Hematopoietic multipotent progenitor cell treated with erythropoietin and hydrocortisone succinate and interleukin-3 and kit ligand, for 4 days (in vitro differentiated cells): ENCODE results near the gene TJP2.
A peak's percentile ranks its signal among the peaks of the same experiment; 100 is the strongest.

Experiments
- DNase-seq: peaks from one replicate; pipeline ENCODE4 v3.0.0-alpha.2; 2015

Gene TJP2

DNA sequence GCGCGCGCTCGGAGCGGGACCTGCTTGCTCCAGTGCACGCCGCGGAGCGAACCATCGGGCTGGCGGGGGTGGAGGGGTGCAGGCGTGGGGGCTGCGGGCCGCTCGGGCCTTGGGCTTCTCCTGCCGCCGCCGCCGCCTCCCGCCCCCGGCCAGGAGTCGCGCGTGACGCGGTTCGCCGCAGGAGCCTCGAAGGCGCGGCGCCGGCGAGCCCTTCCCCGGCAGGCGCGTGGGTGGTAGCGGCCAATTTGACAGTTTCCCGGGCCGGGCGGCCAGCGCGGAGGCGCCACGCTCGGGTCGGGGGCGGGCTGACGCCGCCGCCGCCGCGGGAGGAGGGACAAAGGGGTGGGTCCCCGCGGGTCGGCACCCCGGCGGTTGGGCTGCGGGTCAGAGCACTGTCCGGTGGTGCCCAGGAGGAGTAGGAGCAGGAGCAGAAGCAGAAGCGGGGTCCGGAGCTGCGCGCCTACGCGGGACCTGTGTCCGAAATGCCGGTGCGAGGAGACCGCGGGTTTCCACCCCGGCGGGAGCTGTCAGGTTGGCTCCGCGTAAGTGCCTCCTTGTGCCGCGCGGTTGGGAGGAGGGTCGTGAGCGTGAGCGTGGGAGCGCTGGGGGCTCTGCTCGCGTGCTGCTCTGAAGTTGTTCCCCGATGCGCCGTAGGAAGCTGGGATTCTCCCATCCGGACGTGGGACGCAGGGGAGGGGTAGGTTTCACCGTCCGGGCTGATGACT is at the start of gene TJP2:
Gene TJP2, plus strand, starts transcription at position 387 of the 725 bp plus-strand sequence. Its CDS starts 96 bp downstream, at position 483.
- peak; percentile 78 for DNase-seq

DNA sequence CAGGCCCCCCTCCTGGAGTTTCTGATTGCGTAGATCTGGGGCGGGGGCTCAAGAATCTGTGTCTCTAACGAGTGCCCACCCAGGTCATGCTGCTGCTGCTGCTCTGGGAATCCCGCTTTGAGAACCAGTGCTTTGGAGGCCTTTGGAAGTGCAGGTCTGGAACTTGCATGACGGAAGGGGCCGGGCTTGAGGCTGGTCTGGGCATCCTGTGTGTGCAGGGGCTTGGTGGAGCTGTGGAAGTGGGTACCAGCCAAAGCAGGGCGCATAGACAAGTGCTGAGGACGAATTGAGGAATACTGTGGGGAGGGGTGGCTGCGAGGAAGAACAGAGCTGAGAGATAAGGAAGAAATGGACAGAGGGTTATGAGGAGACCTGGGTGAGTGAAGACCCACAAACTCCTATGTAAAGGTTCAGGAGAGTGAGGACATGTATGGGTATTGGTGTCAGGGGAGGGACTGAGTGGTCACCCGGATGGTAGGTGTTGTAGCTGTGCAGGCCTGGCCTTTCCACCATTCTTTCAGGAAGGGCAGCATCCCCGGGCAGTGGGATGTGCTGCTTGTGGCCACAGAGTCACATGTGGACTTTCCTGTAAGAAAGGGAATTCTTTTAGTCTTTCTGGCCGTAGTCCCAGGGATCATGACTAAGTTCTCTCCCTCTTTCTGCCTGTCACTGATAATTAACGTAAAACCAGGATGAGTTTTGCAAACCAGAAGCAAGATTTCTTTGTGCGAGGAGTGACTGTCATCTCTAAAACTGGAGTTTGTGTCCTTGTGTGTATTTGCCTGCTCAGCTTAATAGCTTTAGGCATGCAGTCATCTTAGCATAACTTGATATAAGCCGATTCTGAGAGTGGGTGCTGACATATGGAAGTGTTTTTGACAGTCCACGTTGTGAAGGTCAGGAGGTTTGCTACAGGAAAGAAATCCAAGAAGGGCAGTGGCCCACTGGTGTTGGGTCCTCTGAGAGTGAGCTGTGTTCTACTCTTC is 43.3 kb upstream of the TJP2 start:
- peak; percentile 16 for DNase-seq

DNA sequence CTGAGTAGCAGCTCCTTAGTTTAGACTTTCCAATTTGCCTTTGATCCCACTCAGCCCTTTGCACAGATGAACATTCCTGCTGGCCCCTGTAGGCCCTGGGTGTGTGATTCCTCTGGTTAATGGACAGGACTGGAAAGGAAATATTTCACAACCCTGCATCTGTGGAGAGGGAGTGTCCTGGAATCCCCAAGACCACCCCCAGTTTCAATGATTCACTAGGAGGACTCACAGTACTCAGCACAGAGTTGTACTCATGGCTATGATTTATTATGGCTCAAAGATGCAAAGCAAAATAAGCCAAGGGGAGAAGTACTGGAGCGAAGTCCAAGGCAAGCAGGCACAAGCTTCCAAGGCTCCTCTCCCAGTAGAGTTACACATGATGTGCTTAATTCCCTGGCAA is 42.4 kb upstream of the TJP2 start:
- no peak for DNase-seq

DNA sequence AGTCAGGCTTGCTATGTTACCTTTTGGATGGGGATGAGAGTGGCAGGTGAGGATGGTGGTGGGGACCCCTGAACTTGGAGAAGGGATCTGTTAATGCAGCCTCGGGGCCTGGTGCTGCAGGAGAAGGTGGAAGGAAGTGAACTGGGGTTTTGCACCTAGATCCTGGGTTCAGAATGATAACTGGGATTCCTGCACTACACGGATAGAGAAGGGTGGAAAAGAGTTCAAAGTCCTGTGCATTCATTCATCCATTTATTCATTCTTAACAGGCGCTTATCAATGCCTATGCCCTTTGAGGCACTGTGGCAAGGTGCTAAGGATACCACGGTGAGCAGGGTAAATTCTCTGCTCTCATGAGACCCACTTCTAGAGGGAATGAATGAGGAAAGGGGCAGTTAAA is 41.7 kb upstream of the TJP2 start:
- DNase-seq, result no peak

DNA sequence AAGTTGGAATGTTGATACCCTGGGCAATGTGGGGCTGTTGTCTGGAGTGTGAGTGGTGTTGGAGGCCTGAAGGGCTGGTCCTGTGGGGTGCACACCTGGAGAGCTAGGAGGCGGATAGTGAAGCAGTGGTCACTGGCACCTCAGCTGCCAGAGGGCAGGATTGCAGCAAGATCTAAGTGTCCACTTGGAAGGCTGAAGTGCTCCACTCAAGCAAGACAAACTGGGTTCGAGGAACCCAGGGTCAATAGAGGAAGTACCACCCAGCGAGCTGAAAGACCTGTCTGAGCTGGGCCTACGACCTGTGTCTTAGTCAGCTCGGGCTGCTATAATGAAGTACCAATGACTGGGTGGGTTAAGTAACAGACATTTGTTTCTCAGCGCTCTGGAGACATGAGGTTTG is 39.7 kb upstream of the TJP2 start:
- no peak for DNase-seq

DNA sequence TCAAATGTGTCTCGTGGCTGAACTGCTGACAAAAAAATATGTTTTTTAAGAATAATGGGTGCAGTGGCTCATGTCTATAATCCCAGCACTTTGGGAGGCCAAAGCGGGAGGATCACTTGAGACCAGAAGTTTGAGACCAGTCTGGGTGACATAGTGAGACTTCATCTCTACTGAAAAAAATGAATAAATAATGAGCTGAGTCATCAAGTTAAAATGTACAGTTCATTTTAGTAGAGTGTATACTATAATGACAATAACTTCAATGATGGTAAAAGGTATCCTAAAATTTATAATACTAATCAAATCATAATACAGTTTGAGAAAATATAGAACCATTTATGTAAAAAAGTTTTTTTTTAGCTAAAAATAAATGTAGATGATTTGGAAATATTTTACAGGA is 37.9 kb upstream of the TJP2 start:
- DNase-seq, result no peak

DNA sequence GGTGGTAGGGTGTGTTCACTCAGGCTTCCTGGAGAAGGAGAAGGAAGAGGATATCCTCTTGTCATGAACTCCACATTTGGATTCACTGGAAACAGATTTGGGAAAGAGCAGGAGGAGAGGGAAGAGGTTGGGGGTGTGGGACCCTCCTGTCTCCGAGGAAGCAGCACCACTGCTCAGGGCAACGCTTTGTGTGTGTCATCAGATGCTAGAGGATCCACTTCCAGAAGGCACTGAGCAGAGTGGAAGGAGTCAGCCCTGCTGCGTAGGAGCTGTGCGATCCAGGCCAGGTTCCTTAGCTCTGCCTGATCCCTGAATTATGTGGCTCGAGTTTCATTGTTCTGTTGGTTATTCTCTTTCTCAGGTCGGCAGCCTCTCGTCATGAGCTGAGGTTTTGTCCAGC is 37.3 kb upstream of the TJP2 start:
- no peak for DNase-seq

DNA sequence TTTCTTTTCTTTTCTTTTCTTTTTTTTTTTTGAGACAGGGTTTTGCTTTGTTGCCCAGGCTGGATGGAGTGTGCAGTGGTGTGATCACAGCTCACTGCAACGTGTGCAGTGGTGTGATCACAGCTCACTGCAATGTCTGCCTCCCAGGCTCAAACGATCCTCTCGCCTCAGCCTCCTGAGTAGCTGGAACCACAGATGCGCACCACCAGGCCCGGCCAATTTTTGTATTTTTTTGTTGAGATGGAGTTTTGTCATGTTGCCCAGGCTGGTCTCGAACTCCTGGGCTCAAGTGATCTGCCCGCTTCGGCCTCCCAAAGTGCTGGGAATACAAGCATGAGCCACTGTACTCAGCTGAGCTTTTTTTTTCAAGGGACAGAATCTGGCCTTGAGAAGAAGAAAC is 36.8 kb upstream of the TJP2 start:
- DNase-seq, result no peak

DNA sequence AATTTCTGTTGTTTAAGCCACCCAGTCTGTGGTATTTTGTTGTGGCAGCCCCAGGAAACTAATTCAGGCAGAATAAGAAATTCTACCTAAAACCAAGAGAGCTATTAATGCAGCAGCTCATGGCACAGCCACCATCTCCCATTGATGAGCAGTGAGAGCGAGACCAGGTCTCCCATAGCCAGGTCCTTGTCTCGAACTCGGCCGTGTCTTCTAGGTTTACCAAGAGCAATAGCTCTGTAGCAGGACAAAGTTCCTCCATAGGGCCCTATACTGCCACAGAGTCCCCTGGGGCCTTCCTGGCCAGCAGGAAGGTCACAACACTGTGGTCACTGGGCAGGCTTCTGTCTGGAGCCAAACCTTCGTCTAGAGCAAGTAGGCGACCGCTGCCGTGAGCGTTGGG is 34.5 kb upstream of the TJP2 start:
- no peak for DNase-seq

DNA sequence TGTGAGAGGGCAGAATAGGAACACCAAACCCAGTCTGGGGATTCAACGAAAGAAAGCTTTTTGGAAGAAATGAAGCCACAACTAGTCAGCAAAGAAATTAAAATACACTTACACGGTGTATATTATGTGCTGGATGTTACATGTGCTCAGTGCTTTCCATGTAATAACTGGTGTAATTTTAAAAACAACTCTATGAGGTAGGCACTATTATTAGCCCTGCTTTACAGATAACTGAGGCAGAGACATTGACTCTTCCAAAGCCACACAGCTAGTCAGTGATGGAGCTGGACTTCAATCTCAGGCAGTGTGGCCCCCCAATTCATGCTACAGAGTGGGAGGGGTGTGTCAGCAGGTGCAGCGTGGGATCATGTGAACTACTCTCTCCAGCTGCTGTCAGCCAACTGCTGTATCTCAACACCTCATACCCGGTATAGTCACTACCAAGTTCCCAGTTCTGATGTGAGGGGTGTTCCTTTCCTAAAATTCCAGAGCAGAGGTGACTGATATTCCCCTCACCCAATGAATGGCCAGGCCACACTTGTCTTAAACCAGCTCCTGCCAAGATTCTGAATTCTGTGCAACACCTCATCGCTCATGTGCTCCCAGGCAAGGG is 33.8 kb upstream of the TJP2 start:
- DNase-seq, result no peak

DNA sequence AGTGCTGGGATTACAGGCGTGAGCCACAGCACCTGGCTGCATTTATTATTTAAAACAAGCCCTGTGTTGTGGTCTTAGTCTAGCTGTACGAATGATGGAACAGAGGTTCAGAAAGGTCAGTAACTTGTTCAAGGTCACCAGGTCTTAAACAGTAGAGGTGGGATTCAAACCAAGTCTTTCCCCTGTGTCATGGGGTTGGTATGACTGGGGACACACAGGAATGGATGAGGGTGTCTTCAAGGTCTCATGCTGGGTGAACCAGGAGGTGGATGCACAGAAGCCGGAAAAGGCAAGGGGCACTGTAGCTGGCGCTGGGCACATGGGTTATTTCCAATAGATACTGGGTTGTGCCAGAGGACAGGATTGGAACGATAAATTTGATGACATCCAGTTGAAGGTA is 32.2 kb upstream of the TJP2 start:
- DNase-seq, result no peak

DNA sequence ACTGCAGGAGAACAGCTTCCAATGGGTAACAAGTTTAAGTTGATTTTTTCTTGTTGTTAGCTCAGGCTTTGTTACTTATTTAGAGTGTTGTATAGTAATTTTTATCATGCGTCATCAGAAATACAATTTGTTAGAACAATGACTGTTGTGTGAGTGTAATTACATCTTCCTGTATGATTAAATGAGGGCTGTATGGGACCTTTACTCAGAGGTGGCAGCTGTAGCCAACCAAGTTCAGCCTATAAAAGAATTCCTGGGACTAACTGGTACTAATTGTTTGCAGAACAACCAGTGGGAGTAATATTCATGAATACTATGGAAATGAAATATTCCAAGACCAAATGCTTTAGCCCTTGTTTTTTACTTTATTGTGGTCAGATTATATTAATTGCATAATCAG is 30.8 kb upstream of the TJP2 start:
- no peak for DNase-seq

DNA sequence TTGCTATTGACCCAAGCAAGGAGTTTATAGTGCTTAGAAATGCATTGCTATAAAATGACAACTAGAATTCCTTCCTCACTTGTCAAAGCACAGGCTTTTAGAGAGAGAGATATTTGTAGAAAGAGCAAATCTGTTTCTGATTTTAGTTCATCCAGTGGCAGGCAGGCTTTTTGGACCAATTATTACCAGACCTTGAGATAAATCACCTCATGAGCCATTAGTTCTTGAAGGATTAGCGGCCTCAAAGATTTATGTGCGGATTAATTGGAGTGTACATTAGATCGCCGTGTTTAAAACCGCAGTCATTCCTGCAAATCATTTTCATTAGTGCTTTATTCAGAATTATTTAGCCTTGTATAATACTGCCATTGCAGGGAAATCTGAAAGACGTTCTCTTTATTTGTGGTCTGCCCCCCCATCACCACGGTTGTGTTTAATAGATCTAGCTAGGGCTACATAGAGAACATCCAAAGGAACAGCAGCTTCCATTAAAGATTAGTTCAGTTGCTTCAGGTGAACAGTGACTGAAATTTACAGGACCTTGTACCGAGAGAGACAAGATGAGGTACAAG is 28.8 kb upstream of the TJP2 start:
- no peak for DNase-seq

DNA sequence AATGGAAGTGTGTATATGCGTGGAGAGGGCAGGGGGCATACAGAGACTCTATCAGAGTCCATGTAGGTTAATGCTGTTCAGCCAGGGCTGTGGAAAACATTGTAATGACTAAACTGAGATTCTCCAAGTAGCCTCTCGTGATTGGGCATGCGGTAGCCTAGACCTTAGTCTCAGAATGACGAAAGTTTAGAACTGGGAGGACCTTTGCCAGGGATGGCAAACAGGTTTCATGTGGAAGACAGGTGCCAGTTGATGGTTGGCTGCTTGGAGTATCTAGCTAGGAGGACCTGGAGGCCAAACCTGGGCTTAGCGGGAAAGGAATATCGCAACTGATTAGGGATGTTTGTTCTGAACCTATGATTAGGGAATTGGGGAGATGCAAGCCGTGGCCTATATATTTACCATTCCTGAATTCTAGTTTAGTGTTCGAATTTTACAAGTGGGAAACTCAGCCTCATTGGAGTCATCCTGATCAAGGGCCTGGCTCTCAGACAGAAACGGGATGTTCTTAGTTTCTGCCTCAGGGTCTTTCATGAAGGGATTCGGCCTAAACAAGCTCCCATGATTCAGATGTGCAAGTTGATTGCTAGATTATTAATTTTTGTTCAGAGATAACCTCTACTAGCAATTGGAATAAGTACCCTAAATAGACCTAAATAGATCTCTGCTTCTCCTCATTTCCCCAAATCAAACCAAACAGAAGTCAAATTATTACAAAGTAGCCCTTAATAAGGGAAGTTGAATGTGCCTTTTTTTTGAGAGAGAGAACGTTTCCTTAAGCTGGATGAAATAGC is 26.8 kb upstream of the TJP2 start:
- DNase-seq, result no peak

DNA sequence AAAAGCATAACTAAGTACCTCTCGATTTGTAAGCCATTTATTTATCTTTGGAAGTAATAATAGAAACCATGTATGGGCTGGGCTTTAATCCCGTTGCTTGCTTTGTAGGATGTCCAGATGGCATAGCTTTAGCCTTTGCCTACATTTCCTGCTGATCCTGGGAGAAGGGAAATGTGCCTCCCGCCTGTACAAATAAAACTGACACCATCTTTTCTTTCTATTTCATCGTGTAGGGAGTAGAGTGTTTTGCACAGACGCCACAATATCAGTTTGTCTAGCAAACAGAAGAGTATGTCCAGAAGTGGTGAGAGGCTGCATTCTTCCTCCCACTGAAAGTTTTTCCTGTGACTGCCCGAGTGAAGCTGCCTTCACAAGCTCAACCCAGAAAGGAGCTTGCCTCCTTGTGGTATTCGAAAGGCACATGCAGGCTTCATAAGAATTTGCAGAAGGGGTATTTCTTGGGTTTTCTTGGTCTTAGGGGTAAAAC is 24.7 kb upstream of the TJP2 start:
- peak; percentile 37 for DNase-seq

DNA sequence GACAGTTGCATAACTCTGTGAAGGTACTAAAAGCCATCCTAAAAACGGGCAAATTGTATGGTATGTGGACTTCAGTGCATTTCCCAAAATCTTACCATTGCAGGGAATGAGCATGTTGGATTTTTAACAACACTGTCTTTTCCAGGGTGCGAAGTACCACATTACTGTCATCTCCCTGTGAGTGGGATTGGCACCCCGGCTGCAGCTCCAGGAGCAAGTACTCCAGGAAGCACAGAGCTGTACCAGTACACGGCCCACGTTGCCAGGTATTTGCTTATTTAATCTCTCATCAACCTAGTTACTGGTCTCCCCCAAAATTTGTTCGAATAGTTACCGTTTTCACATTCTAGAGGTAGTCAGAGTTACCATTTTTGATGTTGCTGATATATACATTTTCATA is 22.6 kb upstream of the TJP2 start:
- DNase-seq, result no peak

DNA sequence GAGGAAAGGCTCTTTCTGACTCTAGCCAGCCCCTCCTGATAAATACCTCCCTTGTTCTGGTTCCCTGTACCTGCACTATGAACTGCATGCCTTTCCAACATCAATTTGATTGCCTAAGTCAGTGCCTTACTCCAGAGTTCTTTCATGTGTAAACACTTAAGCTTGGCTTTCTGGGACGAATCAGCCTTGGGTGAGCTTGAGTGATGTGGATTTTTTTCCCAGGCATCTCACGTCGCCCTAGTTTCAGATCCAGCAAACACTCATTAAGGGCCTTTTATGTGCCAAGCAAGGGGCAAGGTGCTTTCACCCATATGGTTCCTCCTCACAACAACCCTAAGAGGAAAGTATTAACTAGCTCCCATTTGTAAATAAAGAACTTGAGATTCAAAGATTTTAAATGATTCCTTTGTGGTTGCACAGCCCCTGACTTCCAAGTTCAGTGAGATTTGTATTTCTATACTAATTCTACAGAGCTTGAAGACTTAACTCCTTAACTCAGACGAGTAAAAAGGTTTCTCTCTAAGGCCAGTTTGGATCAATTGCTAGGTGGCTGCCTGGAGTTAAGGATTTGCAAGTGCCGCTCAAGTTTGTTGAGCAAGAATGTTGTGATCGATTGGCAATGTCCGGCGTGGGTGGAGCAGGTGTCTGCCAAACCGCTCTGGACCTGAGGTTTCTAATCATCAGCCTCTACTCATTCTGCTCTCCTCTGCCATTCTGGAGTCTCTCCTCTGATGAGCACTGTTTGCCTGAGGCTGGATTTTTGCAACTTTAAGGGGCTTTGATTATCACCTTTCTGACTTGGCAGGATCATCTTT is 20.2 kb upstream of the TJP2 start:
- DNase-seq, result no peak

DNA sequence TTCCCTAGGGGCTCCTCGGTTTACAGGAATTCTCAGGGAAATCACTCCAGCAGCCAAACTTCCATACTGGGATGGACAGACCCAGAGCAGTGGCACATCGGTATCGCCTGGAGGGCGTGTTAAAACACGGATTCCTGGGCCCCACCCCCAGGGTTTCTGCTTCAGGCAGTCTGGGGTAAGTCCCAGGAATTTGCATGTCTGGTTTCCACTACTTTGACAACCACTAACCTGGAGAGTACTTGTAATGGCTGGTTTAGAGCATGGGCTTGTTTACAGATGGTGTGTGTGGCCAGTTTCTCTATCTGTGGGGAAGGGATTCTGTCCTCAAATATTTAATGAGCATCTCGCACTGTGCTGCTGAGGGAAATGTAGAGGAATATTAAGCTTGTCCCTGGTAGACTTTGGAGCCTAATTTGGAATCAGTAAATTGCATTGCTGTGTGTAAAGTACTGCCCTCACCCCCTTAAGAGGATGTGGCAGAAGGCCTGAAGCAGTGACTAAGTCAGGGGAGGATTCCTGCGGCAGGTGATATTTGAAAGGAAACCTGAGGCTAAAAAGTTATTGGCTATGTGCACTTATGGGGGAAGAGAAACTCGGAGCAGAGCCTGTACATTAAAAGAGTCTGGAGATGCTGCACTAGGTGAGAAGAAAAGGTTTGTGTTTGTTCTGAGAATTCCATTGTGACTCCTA is 18.6 kb upstream of the TJP2 start:
- DNase-seq, result no peak

DNA sequence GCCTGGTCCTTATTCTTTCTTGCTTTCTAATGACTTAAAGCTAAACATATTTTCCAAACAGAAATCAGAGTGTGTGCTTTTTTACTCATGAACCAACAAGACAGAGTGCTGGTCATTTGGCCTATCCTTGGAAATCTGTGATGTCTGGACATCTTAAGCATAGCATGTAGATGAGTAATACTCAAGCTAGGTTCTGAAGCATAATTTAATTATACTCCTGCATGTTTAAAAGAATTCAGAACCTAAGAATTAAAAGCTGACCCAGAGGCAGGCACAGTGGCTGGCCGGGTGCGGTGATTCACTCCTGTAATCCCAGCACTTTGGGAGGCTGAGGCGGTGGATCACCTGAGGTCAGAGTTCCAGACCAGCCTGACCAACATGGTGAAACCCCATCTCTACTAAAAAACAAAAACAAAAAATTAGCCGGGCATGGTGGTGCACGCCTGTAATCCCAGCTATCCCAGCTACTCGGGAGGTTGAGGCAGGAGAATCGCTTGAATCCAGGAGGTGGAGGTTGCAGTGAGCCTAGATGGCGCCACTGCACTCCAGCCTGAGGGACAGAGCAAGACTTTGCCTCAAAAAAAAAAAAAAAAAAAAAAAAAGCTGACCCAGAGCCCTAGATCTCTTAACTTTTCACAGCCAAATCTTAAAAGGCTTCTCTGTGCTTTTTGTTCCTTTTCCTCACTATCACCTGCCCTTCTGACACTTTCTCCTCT is 16.2 kb upstream of the TJP2 start:
- DNase-seq, result peak; percentile 33

DNA sequence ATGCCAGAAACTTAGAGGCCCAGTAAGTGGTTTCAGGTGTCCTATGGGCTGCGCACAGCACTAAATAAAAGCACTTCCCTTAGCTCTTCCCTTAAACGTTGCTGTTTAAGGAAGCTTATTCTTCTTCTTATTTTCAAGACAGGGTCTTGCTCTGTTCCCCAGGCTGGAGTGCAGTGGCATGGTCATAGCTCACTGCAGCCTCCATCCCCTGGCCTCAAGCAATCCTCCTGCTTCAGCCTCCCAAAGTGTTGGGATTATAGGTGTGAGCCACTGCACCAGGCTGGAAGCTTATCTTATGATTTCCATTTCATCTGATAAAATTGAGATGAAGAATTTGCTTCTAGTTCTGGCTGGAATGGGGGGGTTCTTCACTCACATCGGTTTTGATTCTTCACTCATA is 15.6 kb upstream of the TJP2 start:
- no peak for DNase-seq
